ENCODE measurements around the gene BEND7. TPM values are rescaled to one million over a fixed set of nuclear protein-coding genes. Genes with fewer than 3 reads are reported as not detected.
"Not testable (repeated sequence)": the region's sequence is repeated elsewhere in the genome, so short reads cannot be mapped to it uniquely, and the experiment has no call there.

Gene BEND7
- total RNA-seq, 1 donor from 2014 or later = 28.6 TPM

DNA sequence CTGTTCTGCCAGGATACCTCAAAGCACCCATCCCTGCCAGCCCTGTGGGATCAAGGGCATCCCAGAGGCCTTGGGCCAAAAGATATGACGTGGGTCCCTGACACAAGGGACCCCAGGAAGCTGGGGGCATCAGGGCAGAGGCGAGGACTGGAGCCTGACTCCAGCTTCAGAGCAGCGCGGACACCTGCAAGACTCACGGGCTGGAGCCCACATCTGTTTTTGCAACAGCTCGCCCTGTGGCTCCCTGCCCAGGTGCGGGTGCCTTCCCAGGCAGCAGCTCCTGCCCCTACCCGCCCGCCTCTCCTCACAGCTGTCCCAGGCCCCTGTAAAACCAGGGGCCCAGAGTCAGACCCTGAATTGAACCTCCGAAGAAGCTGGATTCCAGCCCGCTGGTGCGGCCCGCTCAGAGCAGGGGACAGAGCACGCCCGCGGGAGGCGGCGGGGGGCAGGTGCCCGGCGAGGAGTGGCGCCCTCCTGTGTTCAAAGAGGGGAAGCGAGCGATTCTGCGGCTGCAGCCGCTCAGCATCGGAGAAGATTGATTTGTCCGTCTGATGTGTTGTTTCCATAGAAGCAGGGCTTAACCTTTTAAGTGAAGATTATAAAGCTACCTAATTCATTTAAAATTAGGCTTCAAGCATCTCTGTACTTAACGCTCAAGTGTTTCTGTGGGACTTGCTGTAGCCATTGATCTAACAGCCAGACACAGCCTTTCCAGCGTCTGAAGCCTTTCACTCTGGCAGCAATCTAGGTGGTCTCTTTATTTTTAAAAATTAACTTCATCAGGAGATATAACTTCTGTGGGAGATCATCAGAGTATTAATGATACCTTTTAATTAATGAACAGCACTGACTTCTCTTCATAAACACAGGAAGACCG lies 88.4 kb downstream of the BEND7 start:
- DNase-seq (ENCODE audit: low spot score) (peak; percentile 69), ATAC-seq (peak; percentile 85)
- intact Hi-C loops (cut with DNase I) = no loop called here

DNA sequence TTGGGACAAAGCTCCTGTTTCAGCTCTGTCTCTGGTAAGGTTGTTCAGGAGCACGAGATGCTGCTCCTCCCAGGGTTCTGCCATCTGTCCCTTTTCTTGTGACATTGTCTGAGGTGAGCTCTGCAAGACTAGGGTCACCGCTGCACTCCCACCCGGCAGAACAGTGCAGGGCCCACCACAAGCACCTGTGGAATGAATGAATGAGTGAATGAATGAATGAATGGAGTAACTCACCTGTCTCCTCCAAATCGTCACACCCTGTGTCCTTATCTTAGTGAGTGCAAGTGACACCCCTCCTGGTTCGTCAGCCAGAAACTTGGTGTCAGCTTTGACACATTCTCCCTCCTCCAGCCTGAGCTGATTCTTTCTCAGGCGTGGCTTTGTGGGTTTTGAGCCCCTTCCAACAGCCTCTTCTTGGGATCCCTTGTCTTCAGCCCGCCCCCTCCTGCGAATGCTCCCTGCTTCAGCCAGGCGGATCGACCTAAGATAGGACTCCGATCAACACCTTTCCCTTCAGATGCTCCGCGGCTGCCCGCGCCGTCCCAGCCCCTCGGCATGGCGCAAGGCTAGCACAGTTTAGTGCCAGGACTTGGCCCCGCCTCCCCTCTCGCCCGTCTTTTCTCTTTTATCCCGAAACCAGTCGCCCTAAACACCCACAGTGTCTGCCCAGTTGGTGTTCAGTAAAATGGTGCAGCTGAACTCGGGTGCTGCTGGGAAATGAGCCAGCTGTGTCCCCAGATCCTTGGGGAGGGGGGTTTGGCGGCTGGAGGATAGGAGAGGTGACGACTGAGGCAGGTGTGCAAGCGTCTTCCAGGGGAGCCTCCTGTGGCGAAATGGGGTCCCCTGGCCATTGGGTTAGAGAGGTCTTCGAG lies 89.3 kb downstream of the BEND7 start:
- intact Hi-C loops (cut with DNase I) = no loop called here
- ATAC-seq = peak; percentile 76
- DNase-seq (ENCODE audit: low spot score) = peak; percentile 65

DNA sequence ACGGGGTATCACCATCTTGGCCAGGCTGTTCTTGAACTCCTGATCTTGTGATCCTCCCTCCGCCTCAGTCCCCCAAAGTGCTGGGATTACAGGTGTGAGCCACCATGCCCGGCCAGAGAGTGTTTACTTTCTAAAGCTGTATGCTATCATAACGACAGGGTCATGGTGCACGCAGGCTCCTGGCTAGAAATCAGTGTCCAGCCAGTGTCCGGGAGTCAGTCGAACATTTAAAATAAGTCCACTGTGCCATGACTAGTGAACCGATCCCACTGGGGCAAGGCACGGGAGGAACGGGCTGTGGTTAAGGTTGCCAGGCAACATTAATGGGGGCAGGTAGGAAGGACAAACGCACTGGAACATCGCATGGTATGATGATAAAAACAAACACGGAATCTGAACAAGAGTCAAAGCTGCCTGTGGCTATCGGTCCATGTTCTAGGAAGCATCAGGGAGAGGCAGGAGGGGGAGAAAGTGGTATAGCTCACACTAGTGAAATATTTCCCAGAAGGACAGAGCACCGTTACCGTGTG lies 91.7 kb downstream of the BEND7 start:
- intact Hi-C loops (cut with DNase I) = no loop called here
- ATAC-seq = no peak
- no peak for DNase-seq (ENCODE audit: low spot score)

DNA sequence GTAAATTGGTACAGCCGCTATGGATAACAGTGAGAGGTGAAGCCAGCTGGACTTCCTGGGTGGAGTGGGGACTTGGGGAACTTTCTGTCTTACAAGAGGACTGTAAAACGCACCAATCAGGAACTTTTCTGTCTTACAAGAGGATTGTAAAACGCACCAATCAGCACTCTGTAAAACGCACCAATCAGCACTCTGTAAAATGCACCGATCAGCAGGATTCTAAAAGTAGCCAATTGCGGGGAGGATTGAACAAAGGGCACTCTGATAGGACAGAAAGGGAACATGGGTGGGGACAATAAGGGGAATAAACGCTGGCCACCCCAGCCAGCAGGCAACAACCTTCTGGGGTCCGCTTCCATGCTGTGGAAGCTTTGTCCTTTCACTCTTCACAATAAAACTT lies 100.9 kb downstream of the BEND7 start:
- ATAC-seq; intact Hi-C loops (cut with DNase I); DNase-seq (ENCODE audit: low spot score): not testable (repeated sequence)

DNA sequence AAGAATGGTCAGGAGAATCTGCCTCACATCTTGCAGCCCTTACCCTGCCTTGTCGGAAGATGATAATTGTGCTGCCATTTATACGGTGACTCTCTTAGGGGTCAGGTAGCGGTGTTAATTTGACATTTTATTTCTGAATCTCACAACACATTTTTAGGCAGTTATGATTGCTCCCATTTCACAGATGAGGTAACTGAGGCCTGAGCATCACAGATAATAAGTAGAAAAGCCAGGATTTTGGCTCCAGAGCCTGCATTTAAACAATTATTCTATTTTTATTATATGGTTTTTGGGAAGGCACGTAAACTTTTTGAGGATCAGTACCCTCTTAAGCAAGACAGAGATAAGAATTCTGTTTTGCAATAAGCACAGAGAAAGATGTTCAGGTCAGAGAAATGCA lies 103.4 kb downstream of the BEND7 start:
- intact Hi-C loops (cut with DNase I) = no loop called here
- no peak for ATAC-seq
- DNase-seq (ENCODE audit: low spot score) = no peak

DNA sequence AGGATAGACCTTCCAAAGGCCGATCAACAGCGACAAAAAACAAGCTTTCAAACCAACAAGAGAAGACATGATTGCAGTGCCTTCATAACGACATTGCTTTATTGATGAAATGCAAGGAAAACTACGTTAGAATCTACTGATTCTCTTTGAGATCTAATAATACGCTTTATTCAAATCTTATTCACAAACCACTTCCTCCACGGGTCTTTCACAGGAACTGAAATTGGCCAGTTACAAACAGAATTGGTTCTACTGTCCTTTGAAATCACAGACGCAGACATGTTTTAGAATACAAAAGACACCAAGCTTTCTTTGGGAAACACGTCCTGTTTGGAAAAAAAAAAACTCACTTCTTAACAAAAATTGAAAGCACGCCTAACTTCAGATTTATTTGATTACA lies 106.0 kb downstream of the BEND7 start:
- ATAC-seq = no peak

DNA sequence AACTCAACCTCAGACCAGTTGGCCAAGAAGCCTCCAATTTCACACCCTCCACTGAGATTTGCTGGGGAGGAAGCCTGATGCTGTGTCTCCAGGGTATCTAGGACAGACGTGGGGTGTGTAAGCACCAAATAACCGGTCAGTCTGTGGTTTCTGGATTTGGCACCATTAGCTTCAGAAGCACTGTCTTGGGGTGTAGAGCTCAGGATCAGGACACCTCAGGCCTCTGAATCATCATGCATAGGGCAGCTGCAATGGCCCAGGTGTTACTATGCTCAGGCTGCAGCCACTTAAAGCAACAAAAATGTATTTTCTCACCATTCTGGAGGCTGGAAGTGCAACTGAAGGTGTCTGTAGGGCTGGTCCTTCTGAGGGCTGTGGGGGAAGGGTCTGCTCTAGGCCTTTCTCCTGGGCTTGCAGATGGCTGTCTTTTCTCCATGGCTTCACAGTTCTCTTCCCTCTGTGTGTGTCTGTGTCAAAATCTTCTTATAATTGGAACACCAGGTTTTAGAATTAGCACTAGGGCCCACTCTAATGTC lies 107.4 kb downstream of the BEND7 start:
- no peak for ATAC-seq

More for the DNA sequence above, 106.0 kb downstream of the BEND7 start:
- intact Hi-C loops (cut with DNase I) = no loop called here
- DNase-seq (ENCODE audit: low spot score) = no peak

DNA sequence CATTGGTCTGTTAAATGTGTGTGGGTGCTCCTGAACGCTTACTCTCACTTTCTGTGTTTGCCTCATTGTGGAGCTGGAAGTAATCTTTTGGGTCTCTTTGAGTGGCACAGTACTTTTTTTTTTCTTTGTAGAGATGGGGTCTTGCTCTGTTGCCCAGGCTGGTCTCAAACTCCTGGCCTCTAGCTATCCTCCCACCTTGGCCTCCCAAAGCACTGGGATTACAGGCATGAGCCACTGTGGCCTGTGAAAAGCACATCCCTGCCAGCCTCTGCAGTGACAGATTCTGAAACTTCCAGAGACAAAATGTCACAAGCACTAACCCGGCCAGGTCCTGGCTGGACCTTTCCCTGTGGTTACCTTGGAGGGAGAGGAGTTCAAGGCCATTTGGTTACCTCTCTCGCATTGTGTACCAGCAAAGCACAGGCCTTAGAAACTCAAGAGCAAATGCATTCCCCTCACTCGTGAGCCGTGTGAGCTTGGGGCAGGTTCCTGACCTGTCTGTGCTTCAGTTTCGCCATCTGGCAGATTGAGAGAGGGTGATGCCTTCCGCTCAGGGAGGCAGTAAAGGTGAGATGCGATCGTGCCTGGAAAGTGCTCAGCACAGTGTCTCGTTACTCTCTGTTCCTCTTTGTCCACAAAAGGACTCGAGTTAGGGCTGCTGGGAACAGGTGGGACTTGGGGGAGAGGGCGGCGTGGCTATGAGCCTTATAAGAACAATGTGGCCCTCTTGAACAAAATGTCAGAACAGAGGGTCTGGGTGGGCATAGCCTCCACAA lies 108.1 kb downstream of the BEND7 start:
- no peak for DNase-seq (ENCODE audit: low spot score)
- ATAC-seq = no peak
- intact Hi-C loops (cut with DNase I) = no loop called here

More for the DNA sequence above, 107.4 kb downstream of the BEND7 start:
- intact Hi-C loops (cut with DNase I) = no loop called here
- DNase-seq (ENCODE audit: low spot score) = no peak

DNA sequence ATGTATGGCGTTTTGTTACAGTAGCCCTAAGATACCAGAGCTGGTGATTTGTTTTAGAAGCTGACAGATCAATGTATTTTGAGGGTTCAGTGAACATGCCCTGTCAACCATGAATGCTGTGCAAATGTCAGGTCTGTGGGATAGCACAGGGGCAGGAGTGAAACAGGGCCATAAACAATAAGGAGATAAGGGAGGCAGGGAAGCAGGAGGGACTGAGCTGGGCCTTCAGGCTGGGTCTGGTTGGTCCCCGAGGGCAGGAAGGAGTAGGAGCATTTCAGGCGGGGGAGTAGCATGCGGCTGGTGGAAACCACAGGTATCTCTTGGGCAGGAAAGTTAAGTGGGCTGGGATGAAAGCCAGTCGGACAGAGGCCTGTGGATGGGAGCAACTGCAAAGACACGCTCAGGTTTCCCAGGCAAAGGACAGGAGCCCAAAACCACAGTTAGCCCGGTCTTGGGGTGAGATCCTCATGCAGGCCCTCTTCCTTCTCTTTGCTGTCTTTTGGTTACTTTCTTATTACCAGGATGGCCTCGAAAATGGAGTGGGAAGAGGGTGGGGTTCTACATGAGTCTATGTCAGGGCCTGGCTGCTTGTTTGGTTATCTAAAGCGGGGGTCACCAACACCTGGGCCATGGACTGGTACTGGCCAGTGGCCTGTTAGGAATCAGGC lies 111.2 kb downstream of the BEND7 start:
- intact Hi-C loops (cut with DNase I) = no loop called here
- no peak for ATAC-seq
- no peak for DNase-seq (ENCODE audit: low spot score)

DNA sequence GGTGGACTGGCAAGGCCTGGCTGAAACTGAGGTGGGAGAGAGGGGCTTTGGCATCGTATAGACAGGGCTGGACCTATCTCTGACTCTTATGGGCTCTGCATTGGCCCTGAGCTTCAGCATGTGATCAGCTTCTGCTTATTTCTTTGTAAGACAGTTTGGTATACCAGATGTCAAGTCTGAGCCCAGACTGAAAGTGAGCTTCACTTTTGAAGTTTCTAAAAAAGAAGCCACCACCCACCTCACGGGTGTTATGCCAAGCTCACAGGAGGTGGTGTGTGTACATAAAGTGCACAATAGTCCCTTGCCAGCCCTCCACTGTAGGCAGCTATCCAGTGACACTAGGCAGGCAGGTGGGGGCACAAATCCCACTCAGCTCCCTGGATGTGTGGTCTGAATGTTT lies 112.1 kb downstream of the BEND7 start:
- ATAC-seq = no peak
- no peak for DNase-seq (ENCODE audit: low spot score)
- intact Hi-C loops (cut with DNase I) = no loop called here

DNA sequence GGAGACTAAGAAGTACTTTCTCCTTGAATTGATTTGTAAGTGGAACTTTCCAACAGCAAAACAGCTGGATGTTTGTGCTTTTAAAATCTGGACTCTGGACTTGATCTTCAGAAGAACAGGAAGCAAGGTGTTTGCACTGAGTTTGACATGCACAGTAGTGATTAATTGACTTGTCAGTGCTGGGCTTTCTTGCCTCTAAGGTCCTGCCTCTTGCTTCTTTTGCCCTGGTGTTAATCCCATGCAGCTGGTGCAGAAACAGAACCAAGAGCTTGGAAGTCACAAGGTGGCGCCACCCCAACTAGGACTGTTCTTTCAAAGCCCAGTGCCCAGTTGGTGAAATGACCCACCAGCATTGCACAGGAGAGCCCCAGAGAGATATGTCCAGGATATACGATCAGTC lies 114.0 kb downstream of the BEND7 start:
- ATAC-seq = no peak
- DNase-seq (ENCODE audit: low spot score) = no peak
- intact Hi-C loops (cut with DNase I) = no loop called here

DNA sequence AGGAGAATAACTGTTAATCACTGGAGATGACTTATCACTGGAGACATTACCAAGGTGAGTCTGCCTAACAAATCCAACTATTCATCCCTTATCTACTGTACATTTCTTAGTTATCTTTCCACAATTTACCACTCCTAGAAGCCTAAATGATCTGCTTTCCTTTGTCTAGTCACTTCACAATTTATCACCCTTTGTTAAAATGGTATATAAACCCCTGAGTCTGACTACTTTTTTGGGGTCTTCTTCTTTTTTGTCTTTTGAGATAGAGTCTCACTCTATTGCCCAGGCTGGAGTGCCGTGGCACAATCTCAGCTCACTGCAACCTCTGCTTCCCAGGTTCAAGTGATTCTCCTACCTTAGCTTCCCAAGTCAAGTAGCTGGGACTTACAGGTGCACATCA lies 114.7 kb downstream of the BEND7 start:
- no peak for DNase-seq (ENCODE audit: low spot score)
- no peak for ATAC-seq
- intact Hi-C loops (cut with DNase I) = no loop called here

DNA sequence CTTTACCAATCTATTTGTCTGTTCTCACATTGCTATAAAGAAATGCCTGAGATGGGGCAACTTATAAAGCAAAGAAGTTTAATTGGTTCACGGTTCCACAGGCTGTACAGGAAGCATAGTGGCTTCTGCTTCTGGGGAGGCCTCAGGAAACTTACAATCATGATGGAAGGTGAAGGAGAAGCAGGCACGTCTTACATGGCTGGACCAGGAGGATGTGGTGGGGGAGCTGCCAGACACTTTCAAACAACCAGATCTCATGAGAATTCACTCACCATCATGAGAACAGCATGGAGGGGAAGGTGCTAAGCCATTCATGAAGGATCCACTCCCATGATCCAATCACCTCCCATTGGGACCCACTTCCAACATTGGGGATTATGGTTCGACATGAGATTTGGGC lies 115.9 kb downstream of the BEND7 start:
- intact Hi-C loops (cut with DNase I) = no loop called here
- ATAC-seq (no peak), DNase-seq (ENCODE audit: low spot score) (no peak)

DNA sequence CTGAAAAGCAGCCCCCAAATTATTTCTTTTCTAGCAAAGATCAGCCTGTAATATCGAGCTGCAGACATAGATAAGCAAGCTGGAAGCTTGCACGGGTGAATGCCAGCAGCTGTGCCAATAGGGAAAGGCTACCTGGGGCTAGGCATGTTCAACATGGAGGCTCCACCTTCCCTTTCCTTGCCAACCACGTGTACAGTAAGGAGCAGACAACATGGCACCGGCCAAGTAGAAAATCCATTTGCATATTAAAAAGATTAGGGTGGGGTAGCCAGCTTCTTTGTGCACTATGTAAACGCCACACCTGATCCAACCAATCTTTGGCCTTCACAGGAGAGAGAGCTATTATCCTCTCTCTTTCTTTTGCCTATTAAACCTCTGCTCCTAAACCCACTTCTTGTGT lies 124.0 kb downstream of the BEND7 start:
- ATAC-seq (no peak), DNase-seq (ENCODE audit: low spot score) (no peak)
- intact Hi-C loops (cut with DNase I) = no loop called here

DNA sequence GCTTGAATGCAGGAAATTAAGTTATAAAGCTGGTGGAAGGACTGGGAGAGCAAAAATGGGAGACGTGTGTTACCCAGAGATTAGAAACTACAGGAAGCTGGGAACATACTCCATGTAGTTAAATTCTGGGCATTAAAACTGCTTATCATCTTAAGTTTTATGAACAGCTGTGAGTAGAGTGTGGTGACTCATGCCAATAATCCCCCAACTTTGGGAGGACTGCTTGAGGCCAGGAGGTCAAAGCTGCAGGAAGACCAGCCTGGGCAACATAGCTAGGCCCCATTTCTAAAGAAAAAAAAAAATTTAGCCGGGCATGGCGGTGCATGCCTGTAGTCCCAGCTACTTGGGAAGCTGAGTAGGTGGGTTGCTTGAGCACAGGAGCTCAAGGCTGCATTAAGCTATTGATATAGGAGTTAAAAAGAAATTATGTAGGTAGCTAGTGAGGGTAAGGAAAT lies 124.5 kb downstream of the BEND7 start:
- intact Hi-C loops (cut with DNase I) = no loop called here
- no peak for DNase-seq (ENCODE audit: low spot score)
- ATAC-seq = no peak

DNA sequence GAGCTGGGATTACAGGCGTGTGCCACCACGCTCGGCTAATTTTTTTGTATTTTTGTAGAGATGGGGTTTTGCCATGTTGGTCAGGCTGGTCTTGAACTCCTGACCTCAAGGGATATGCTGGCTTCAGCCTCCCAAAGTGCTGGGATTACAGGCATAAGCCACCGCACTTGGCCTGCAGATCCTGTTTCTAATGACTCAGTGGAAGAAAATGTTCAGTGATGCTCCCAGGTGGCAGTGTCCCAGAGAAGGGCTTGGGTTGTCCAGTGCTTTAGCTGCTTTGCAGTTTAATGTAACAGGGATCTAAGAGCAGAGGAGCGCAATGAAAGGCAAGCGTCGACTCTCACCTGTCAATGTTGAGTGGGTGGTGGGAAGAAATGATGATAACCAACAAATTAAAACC lies 125.4 kb downstream of the BEND7 start:
- DNase-seq (ENCODE audit: low spot score); ATAC-seq; intact Hi-C loops (cut with DNase I): not testable (repeated sequence)

DNA sequence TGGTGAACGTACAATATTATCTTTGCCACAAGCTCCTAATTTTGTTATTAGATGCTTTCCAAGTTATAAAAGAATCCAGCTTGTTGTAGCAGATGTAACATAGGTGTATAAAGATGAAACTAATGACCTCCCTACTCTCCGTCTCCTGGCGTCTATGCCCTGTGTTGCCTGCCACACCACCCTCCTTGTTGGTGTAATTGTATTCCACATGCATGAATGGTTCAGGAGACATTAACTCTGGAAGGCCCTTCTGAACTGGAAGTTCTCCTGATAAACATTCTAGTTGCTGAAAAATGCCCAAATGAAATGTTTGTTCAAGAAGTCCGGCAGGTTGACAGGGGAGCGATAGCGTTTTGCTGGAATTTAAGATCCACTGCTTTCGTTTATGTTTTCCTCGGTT lies 126.8 kb downstream of the BEND7 start:
- DNase-seq (ENCODE audit: low spot score) (no peak), ATAC-seq (no peak)
- intact Hi-C loops (cut with DNase I) = no loop called here

DNA sequence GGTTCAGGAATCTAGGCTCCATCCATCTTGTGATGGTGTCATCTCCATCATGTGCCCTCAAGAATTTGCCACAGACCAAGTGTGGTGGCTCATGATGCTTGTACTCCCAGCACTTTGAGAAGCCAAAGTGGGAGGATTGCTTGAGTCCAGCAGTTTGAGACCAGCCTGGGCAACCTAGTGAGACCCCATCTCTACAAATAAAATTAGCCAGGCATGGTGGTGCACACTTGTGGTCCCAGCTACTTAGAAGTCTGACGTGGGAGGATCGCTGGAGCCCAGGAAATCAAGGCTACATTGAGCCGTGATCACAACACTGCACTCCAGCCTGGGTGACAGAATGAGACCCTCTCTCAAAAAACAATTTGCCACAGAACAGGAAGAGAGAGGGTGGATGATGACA lies 127.7 kb downstream of the BEND7 start:
- DNase-seq (ENCODE audit: low spot score) = no peak
- intact Hi-C loops (cut with DNase I) = no loop called here
- no peak for ATAC-seq
